ENCODE data around the gene ANGEL2.

ANGEL2 gene

DNA sequence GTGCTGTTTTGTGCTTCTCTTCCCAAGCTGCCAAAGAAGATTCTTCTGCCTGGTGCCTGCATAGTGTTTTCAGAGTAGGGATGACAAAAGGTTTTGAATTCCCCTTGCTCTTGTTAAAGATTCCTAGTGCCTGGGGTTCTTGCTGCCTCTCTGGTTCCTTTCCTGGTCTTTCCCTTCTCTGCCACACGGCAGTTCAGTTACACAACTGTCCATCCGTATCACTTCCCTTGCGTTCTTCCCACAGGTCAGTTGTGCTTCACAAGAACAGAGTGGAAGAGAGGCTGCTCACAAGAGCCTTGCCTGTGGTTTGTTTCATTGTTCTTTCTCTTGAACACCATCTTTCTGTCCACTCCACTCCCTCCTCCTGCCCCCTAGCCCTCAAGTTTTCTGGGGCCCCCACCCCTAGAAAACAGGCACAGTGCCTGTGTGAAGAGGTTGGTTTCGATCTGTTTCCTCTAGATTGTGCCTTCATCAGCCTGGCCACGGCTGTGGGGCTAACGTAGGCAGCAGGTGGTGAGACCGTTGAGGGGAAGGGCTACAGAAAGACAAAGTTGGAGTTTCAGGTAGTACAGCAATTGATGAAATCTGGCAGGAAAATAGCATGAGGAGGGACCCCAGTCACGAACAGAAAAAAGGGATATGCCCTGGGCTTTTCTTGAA, 59.6 kb downstream of the ANGEL2 start (continued):
- TF ChIP-seq, protein P1, sequence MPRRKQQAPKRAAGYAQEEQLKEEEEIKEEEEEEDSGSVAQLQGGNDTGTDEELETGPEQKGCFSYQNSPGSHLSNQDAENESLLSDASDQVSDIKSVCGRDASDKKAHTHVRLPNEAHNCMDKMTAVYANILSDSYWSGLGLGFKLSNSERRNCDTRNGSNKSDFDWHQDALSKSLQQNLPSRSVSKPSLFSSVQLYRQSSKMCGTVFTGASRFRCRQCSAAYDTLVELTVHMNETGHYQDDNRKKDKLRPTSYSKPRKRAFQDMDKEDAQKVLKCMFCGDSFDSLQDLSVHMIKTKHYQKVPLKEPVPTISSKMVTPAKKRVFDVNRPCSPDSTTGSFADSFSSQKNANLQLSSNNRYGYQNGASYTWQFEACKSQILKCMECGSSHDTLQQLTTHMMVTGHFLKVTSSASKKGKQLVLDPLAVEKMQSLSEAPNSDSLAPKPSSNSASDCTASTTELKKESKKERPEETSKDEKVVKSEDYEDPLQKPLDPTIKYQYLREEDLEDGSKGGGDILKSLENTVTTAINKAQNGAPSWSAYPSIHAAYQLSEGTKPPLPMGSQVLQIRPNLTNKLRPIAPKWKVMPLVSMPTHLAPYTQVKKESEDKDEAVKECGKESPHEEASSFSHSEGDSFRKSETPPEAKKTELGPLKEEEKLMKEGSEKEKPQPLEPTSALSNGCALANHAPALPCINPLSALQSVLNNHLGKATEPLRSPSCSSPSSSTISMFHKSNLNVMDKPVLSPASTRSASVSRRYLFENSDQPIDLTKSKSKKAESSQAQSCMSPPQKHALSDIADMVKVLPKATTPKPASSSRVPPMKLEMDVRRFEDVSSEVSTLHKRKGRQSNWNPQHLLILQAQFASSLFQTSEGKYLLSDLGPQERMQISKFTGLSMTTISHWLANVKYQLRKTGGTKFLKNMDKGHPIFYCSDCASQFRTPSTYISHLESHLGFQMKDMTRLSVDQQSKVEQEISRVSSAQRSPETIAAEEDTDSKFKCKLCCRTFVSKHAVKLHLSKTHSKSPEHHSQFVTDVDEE (CRISPR knock-in tag; IDR thresholded peaks at IDR 0.05) = no peak

DNA sequence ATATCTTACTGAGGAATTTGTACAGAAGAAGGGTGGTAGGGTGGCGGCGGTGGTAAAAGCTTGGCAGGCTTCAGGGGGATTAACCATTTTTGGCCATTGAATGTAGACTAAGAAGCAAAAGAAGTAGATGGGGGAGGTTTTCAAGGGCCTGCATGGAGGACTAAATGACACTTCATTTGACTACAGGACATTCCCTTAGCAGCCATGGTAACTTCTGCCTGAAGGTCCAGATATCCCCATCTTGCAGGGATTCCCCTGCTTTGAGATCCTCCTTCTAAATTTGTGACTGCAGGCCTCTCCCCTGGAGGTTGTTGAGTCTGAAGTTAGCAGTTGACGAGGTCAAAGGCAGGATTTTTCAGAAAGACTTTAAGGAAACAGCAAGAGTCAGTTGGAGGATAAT, 60.6 kb downstream of the ANGEL2 start:
- TF ChIP-seq ZNF8 (CRISPR knock-in tag; IDR thresholded peaks at IDR 0.05) = no peak
- TF ChIP-seq ISL1 (CRISPR knock-in tag; IDR thresholded peaks at IDR 0.05) = no peak
- no peak for TF ChIP-seq ARNTL (CRISPR knock-in tag; IDR thresholded peaks at IDR 0.05; ENCODE audit: borderline replicate concordance, low read depth)
- no peak for TF ChIP-seq TCF4 (CRISPR knock-in tag; IDR thresholded peaks at IDR 0.05; ENCODE audit: borderline replicate concordance)
- TF ChIP-seq PPARA (CRISPR knock-in tag; IDR thresholded peaks at IDR 0.05; ENCODE audit: borderline replicate concordance) = no peak
- TF ChIP-seq TOX (CRISPR knock-in tag; IDR thresholded peaks at IDR 0.05; ENCODE audit: borderline replicate concordance) = no peak
- TF ChIP-seq SNAI2 (CRISPR knock-in tag; IDR thresholded peaks at IDR 0.05) = no peak
- TF ChIP-seq OSR1 (CRISPR knock-in tag; IDR thresholded peaks at IDR 0.05) = no peak
- TF ChIP-seq ZNF565 (CRISPR knock-in tag; conservative IDR thresholded peaks at IDR 0.05; ENCODE audit: low read depth) = no peak
- TF ChIP-seq, protein P2, sequence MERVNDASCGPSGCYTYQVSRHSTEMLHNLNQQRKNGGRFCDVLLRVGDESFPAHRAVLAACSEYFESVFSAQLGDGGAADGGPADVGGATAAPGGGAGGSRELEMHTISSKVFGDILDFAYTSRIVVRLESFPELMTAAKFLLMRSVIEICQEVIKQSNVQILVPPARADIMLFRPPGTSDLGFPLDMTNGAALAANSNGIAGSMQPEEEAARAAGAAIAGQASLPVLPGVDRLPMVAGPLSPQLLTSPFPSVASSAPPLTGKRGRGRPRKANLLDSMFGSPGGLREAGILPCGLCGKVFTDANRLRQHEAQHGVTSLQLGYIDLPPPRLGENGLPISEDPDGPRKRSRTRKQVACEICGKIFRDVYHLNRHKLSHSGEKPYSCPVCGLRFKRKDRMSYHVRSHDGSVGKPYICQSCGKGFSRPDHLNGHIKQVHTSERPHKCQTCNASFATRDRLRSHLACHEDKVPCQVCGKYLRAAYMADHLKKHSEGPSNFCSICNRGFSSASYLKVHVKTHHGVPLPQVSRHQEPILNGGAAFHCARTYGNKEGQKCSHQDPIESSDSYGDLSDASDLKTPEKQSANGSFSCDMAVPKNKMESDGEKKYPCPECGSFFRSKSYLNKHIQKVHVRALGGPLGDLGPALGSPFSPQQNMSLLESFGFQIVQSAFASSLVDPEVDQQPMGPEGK (CRISPR knock-in tag; IDR thresholded peaks at IDR 0.05; ENCODE audit: borderline replicate concordance) = no peak
- no peak for TF ChIP-seq GLIS3 (CRISPR knock-in tag; IDR thresholded peaks at IDR 0.05)
- no peak for TF ChIP-seq ZFP3 (CRISPR knock-in tag; IDR thresholded peaks at IDR 0.05)
- TF ChIP-seq ZNF70 (CRISPR knock-in tag; IDR thresholded peaks at IDR 0.05) = no peak
- TF ChIP-seq ZFP30 (CRISPR knock-in tag; IDR thresholded peaks at IDR 0.05) = no peak
- no peak for TF ChIP-seq CSDC2 (CRISPR knock-in tag; IDR thresholded peaks at IDR 0.05)
- no peak for ATAC-seq

DNA sequence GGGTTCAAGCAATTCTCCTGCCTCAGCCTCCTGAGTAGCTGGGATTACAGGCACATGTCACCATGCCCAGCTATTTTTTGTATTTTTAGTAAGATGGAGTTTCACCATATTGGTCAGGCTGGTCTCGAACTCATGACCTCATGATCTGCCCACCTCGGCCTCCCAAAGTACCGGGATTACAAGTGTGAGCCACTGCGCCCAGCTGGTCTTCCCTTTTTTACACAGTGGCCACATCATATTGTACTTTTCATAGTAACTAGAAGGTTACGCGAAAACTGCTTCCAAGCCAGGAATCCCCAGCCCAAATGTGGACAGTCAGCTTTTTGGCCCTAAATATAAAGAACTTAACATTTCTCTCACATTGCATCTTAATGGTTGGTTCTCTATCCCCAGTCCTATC, 61.2 kb downstream of the ANGEL2 start:
- ATAC-seq = no peak
- no peak for TF ChIP-seq ARNTL (CRISPR knock-in tag; IDR thresholded peaks at IDR 0.05; ENCODE audit: borderline replicate concordance, low read depth)
- TF ChIP-seq RARB (CRISPR knock-in tag; IDR thresholded peaks at IDR 0.05) = no peak
- TF ChIP-seq, protein P2 (CRISPR knock-in tag; IDR thresholded peaks at IDR 0.05; ENCODE audit: borderline replicate concordance) = no peak
- no peak for TF ChIP-seq GLIS3 (CRISPR knock-in tag; IDR thresholded peaks at IDR 0.05)
- no peak for TF ChIP-seq ESRRG (CRISPR knock-in tag; IDR thresholded peaks at IDR 0.05)
- no peak for TF ChIP-seq TCF4 (CRISPR knock-in tag; IDR thresholded peaks at IDR 0.05; ENCODE audit: borderline replicate concordance)
- TF ChIP-seq, protein P3, sequence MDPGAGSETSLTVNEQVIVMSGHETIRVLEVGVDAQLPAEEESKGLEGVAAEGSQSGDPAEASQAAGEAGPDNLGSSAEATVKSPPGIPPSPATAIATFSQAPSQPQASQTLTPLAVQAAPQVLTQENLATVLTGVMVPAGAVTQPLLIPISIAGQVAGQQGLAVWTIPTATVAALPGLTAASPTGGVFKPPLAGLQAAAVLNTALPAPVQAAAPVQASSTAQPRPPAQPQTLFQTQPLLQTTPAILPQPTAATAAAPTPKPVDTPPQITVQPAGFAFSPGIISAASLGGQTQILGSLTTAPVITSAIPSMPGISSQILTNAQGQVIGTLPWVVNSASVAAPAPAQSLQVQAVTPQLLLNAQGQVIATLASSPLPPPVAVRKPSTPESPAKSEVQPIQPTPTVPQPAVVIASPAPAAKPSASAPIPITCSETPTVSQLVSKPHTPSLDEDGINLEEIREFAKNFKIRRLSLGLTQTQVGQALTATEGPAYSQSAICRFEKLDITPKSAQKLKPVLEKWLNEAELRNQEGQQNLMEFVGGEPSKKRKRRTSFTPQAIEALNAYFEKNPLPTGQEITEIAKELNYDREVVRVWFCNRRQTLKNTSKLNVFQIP (CRISPR knock-in tag; IDR thresholded peaks at IDR 0.05; ENCODE audit: borderline replicate concordance, low read depth) = no peak
- no peak for TF ChIP-seq ZFP30 (CRISPR knock-in tag; IDR thresholded peaks at IDR 0.05)
- TF ChIP-seq ZNF565 (CRISPR knock-in tag; conservative IDR thresholded peaks at IDR 0.05; ENCODE audit: low read depth) = no peak
- no peak for TF ChIP-seq PPARA (CRISPR knock-in tag; IDR thresholded peaks at IDR 0.05; ENCODE audit: borderline replicate concordance)
- TF ChIP-seq ZFP3 (CRISPR knock-in tag; IDR thresholded peaks at IDR 0.05) = no peak
- TF ChIP-seq, protein P4, sequence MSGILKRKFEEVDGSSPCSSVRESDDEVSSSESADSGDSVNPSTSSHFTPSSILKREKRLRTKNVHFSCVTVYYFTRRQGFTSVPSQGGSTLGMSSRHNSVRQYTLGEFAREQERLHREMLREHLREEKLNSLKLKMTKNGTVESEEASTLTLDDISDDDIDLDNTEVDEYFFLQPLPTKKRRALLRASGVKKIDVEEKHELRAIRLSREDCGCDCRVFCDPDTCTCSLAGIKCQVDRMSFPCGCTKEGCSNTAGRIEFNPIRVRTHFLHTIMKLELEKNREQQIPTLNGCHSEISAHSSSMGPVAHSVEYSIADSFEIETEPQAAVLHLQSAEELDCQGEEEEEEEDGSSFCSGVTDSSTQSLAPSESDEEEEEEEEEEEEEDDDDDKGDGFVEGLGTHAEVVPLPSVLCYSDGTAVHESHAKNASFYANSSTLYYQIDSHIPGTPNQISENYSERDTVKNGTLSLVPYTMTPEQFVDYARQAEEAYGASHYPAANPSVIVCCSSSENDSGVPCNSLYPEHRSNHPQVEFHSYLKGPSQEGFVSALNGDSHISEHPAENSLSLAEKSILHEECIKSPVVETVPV (CRISPR knock-in tag; IDR thresholded peaks at IDR 0.05) = no peak
- no peak for TF ChIP-seq SNAI2 (CRISPR knock-in tag; IDR thresholded peaks at IDR 0.05)
- TF ChIP-seq CSDC2 (CRISPR knock-in tag; IDR thresholded peaks at IDR 0.05) = no peak
- TF ChIP-seq ZC3H10 (CRISPR knock-in tag; IDR thresholded peaks at IDR 0.05) = no peak
- TF ChIP-seq, protein P5, sequence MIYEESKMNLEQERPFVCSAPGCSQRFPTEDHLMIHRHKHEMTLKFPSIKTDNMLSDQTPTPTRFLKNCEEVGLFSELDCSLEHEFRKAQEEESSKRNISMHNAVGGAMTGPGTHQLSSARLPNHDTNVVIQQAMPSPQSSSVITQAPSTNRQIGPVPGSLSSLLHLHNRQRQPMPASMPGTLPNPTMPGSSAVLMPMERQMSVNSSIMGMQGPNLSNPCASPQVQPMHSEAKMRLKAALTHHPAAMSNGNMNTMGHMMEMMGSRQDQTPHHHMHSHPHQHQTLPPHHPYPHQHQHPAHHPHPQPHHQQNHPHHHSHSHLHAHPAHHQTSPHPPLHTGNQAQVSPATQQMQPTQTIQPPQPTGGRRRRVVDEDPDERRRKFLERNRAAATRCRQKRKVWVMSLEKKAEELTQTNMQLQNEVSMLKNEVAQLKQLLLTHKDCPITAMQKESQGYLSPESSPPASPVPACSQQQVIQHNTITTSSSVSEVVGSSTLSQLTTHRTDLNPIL (CRISPR knock-in tag; IDR thresholded peaks at IDR 0.05; ENCODE audit: low read depth) = no peak
- TF ChIP-seq BACH2 (CRISPR knock-in tag; IDR thresholded peaks at IDR 0.05; ENCODE audit: borderline replicate concordance) = no peak
- TF ChIP-seq ISL1 (CRISPR knock-in tag; IDR thresholded peaks at IDR 0.05) = no peak
- TF ChIP-seq ZNF70 (CRISPR knock-in tag; IDR thresholded peaks at IDR 0.05) = no peak
- TF ChIP-seq, protein P1 (CRISPR knock-in tag; IDR thresholded peaks at IDR 0.05) = no peak
